Motor neuron (in vitro differentiated cells): ENCODE measurements around the gene SEH1L. TPM values are rescaled to one million over a fixed set of nuclear protein-coding genes. Genes with fewer than 3 reads are reported as not detected.
"Not testable (repeated sequence)": the region's sequence is repeated elsewhere in the genome, so short reads cannot be mapped to it uniquely, and the experiment has no call there.

Source experiments
- ATAC-seq, 8 experiments: fragments of 200-7000 bp; cut with Tn5 transposase; replicated peaks in 6 of 8; 2 replicates each; pipeline ENCODE4 v1.8.0; 2021; ENCODE audit warnings: mild to moderate bottlenecking in 8 of 8, moderate library complexity in 8 of 8
- H3K27ac ChIP-seq, 2 donors: fragments of 250-450 bp; sonication (Bioruptor Pico); 2 replicates each; pipeline ENCODE4 v1.9.0; 2021; ENCODE audit warnings: antibody characterized with exemption in 2 of 2, mild to moderate bottlenecking in 2 of 2, moderate library complexity in 1 of 2
- H3K4me1 ChIP-seq, 2 donors: fragments of 250-450 bp; sonication (Bioruptor Pico); replicated peaks in 1 of 2; 2 replicates each; pipeline ENCODE4 v1.6.1; 2021; ENCODE audit warnings: antibody characterized with exemption in 2 of 2, mild to moderate bottlenecking in 2 of 2, moderate library complexity in 1 of 2
- H3K4me3 ChIP-seq, 5 donors: fragments of 250-450 bp; sonication (Bioruptor Pico); 2 replicates each; pipeline ENCODE4 v1.9.0; 2021; ENCODE audit warnings: antibody characterized with exemption in 5 of 5, mild to moderate bottlenecking in 5 of 5, moderate library complexity in 4 of 5
- WGBS, 10 experiments: fragments of 450-650 bp; shearing (Covaris generic); methylation state at CpG; one replicate each; pipeline ENCODE4 v1.0.0; 2022; 5-methylcytosine and 5-hydroxymethylcytosine counted together
- in situ Hi-C, 9 experiments: fragments of 400-800 bp; cut with MboI; loops; one replicate each; pipeline ENCODE4 v1.15.0; 2021; ENCODE audit warnings: low sequenced_read_pairs in 9 of 9, low pct_unique_long_range_greater_than_20kb in 2 of 9; ENCODE audit not compliant: unreplicated experiment in 9 of 9
- total RNA-seq, 8 experiments: library from RNA; unstranded; fragments of 300-600 nt; gene quantifications; 2 replicates each; pipeline versions ENCODE4 v1.2.3 to v1.2.4, GENCODE V29; 2022

SEH1L gene
- total RNA-seq, 8 experiments from 2014 or later: 11.9 to 51.6 (median 22.5) TPM

- Histone ChIP-seq H3K4me3 (peak overlapping the region; percentile 52 to 92 (median 84)), H3K27ac (peak overlapping the region in 1 of 2 donors; percentile 7), H3K4me1 (peaks cover 5 to 11% of the 10 kb centered on the region in 2 donors)
- ATAC-seq: peak in 4 of 8 experiments; percentile 0 to 6 (median 2)
- in situ Hi-C loops: loop anchor here in 4 of 9 experiments (25.0 kb wide), 3 partner anchors 209 to 534 kb away; partner anchors contain the start of genes CEP76 (in 1 of the 4), PRELID3A (in 1 of the 4) and PSMG2 (in 1 of the 4)
- 0 to 40% (median 4%) methylated on average over 1 to 14 of the region's 15 CpGs for WGBS, 10 experiments
Measured at GRCh38 chr18:12946549-12947284, 1.1 kb upstream of the SEH1L start.

GRCh38 chr18:12948050-12948804 is 416 bp downstream of the SEH1L start:
- 1 to 80% (median 16%) methylated on average over 1 to 14 of the region's 81 CpGs; no CpG with 5 or more reads in 3 of the 10 experiments for WGBS, 10 experiments
- in situ Hi-C loops: loop anchor here in 4 of 9 experiments (25.0 kb wide), 3 partner anchors 211 to 536 kb away; partner anchors contain the start of genes CEP76 (in 1 of the 4), PRELID3A (in 1 of the 4) and PSMG2 (in 1 of the 4)
- Histone ChIP-seq H3K4me3 (peak overlapping the region; percentile 63 to 92 (median 84)), H3K4me1 (peaks cover 5 to 11% of the 10 kb centered on the region in 2 donors), H3K27ac (peak overlapping the region; percentile 93 to 97)
- peak; percentile 64 to 83 (median 78) for ATAC-seq

- 87 to 100% (median 98%) methylated on average over 1 to 3 of the region's 3 CpGs for WGBS, 10 experiments
- no peak overlapping the region for H3K27ac ChIP-seq
- H3K4me1 ChIP-seq: no peaks in the 10 kb centered on the region
- no peak for ATAC-seq
- in situ Hi-C loops: no loop called here
- no peak overlapping the region for H3K4me3 ChIP-seq
Measured at GRCh38 chr18:12958478-12958877, 10.7 kb downstream of the SEH1L start.

- 0 to 100% (median 68%) methylated on average over 1 to 2 of the region's 2 CpGs; no CpG with 5 or more reads in 2 of the 10 experiments for WGBS, 10 experiments
- no peak overlapping the region for H3K4me3 ChIP-seq
Measured at GRCh38 chr18:12960395-12960794, 12.6 kb downstream of the SEH1L start.

GRCh38 chr18:12960853-12961397 is 13.1 kb downstream of the SEH1L start:
- H3K4me3 ChIP-seq: no peak overlapping the region
- in situ Hi-C loops: no loop called here
- ATAC-seq: peak in 3 of 8 experiments; percentile 25 to 60 (median 43)
- no peaks in the 10 kb centered on the region for H3K4me1 ChIP-seq
- H3K27ac ChIP-seq: no peak overlapping the region
- WGBS, 10 experiments: 19 to 100% (median 75%) methylated on average over 1 to 5 of the region's 6 CpGs; no CpG with 5 or more reads in 4 of the 10 experiments

More at GRCh38 chr18:12960395-12960794, 12.6 kb downstream of the SEH1L start:
- Histone ChIP-seq H3K27ac (no peak overlapping the region), H3K4me1 (no peaks in the 10 kb centered on the region)
- peak in 2 of 8 experiments; percentile 11 to 16 for ATAC-seq
- in situ Hi-C loops: no loop called here

GRCh38 chr18:12963069-12963468 is 15.3 kb downstream of the SEH1L start:
- in situ Hi-C loops: no loop called here
- peak in 1 of 8 experiments; percentile 33 for ATAC-seq
- Histone ChIP-seq H3K4me1 (no peaks in the 10 kb centered on the region), H3K4me3 (no peak overlapping the region), H3K27ac (no peak overlapping the region)
- WGBS, 10 experiments: 33 to 100% (median 100%) methylated on average over 1 of the region's 1 CpG; no CpG with 5 or more reads in 3 of the 10 experiments

GRCh38 chr18:12968115-12968514 is 20.3 kb downstream of the SEH1L start:
- no peak for ATAC-seq
- 46 to 100% (median 91%) methylated on average over 1 to 4 of the region's 4 CpGs; no CpG with 5 or more reads in 1 of the 10 experiments for WGBS, 10 experiments
- Histone ChIP-seq H3K4me3 (no peak overlapping the region), H3K27ac (no peak overlapping the region), H3K4me1 (no peaks in the 10 kb centered on the region)
- in situ Hi-C loops: no loop called here

- in situ Hi-C loops: no loop called here
- no peak overlapping the region for H3K27ac ChIP-seq
- ATAC-seq: no peak
- WGBS, 10 experiments: 67 to 96% (median 94%) methylated on average over 1 to 6 of the region's 6 CpGs; no CpG with 5 or more reads in 1 of the 10 experiments
- no peaks in the 10 kb centered on the region for H3K4me1 ChIP-seq
- no peak overlapping the region for H3K4me3 ChIP-seq
Measured at GRCh38 chr18:12968619-12969018, 20.8 kb downstream of the SEH1L start.

GRCh38 chr18:12973562-12974213 is 25.9 kb downstream of the SEH1L start:
- ATAC-seq: no peak
- Histone ChIP-seq H3K27ac (no peak overlapping the region), H3K4me3 (no peak overlapping the region), H3K4me1 (no peaks in the 10 kb centered on the region)
- 50 to 100% (median 95%) methylated on average over 1 to 4 of the region's 4 CpGs; no CpG with 5 or more reads in 2 of the 10 experiments for WGBS, 10 experiments
- in situ Hi-C loops: no loop called here

- 83 to 100% (median 100%) methylated on average over 1 to 3 of the region's 6 CpGs; no CpG with 5 or more reads in 5 of the 10 experiments for WGBS, 10 experiments
- no peak for ATAC-seq
- in situ Hi-C loops: loop anchor here in 1 of 9 experiments (25.0 kb wide), 1 partner anchor 112 kb away; no protein-coding TSS in a partner anchor
Measured at GRCh38 chr18:12975488-12975887, 27.7 kb downstream of the SEH1L start.

GRCh38 chr18:12976305-12976704 is 28.5 kb downstream of the SEH1L start:
- no peak overlapping the region for H3K27ac ChIP-seq
- WGBS, 10 experiments: 60 to 100% (median 84%) methylated on average over 1 to 6 of the region's 12 CpGs; no CpG with 5 or more reads in 4 of the 10 experiments
- H3K4me1 ChIP-seq: no peaks in the 10 kb centered on the region
- H3K4me3 ChIP-seq: no peak overlapping the region
- in situ Hi-C loops: loop anchor here in 1 of 9 experiments (25.0 kb wide), 1 partner anchor 111 kb away; no protein-coding TSS in a partner anchor
- ATAC-seq: no peak

More at GRCh38 chr18:12975488-12975887, 27.7 kb downstream of the SEH1L start:
- Histone ChIP-seq H3K4me3 (no peak overlapping the region), H3K27ac (no peak overlapping the region), H3K4me1 (no peaks in the 10 kb centered on the region)

GRCh38 chr18:12980065-12980464 is 32.3 kb downstream of the SEH1L start:
- H3K27ac ChIP-seq, ATAC-seq, H3K4me1 ChIP-seq, H3K4me3 ChIP-seq: not testable (repeated sequence)
- no CpG with 5 or more reads among the region's 34 CpGs for WGBS, 10 experiments
- in situ Hi-C loops: loop anchor here in 1 of 9 experiments (25.0 kb wide), 1 partner anchor 107 kb away; no protein-coding TSS in a partner anchor
